HT1080 (cell line): Measurements from ENCODE around the gene BAZ2A. TPM values are rescaled to one million over a fixed set of nuclear protein-coding genes. Genes with fewer than 3 reads are reported as not detected.
A peak's percentile ranks its signal among the peaks of the same experiment; 100 is the strongest.

Experiments used
- small RNA-seq: library from RNA; depleted of rRNA; stranded (forward); fragments of <200 nt; gene quantifications from one replicate; pipeline ENCODE3, GENCODE V24; 2014
- total RNA-seq: library from RNA; depleted of rRNA; stranded (reverse); fragments of >200 nt; shearing (Covaris generic); gene quantifications from 2 replicates; pipeline ENCODE4 v1.2.3, GENCODE V29; 2014; rRNA removed

BAZ2A gene
- total RNA-seq, 1 experiment from 2014 or later = 47.0 TPM

Small RNAs within 50 kb of the gene (small RNA-seq; reads per million reads assigned to genes)
- gene RN7SL809P (not detected), gene RNU6-343P (not detected), gene SNORD59A (2,955 reads per million, percentile 99 among the genes with 10 or more reads in this experiment)

Other genes starting within 250 kb of the BAZ2A start
- 17.5 and 21.3 TPM in 2 replicates for gene TIMELESS, start 180.9 kb downstream of the BAZ2A start, total RNA-seq
- not detected in 2 replicates for gene MIP, start 175.7 kb downstream of the BAZ2A start, total RNA-seq
- 2.3 and 2.9 TPM in 2 replicates for gene SPRYD4, start 161.7 kb downstream of the BAZ2A start, total RNA-seq
- not detected in 2 replicates for gene GLS2, start 142.2 kb downstream of the BAZ2A start, total RNA-seq
- gene RBMS2, start 108.5 kb downstream of the BAZ2A start, total RNA-seq = 30.9 and 33.3 TPM in 2 replicates
- gene ATP5F1B, start 15.7 kb upstream of the BAZ2A start, total RNA-seq = 1,094 and 1,322 TPM in 2 replicates
- 124 and 305 TPM in 2 replicates for gene PTGES3, start 58.0 kb upstream of the BAZ2A start, total RNA-seq
- gene NACA, start 95.0 kb upstream of the BAZ2A start, total RNA-seq = 1,958 and 2,010 TPM in 2 replicates
- gene PRIM1, start 122.0 kb upstream of the BAZ2A start, total RNA-seq = 56.7 and 61.0 TPM in 2 replicates
- gene HSD17B6, start 133.0 kb upstream of the BAZ2A start, total RNA-seq = 0.53 and 1.0 TPM in 2 replicates